Ecto neural progenitor cell (in vitro differentiated cells): ENCODE results near the gene PHLPP1.
"Not testable (repeated sequence)": the region's sequence is repeated elsewhere in the genome, so short reads cannot be mapped to it uniquely, and the experiment has no call there.

ENCODE experiments used
- DNase-seq: peaks from one replicate; pipeline ENCODE4 v3.0.0-alpha.2; 2018; ENCODE audit warnings: low spot score

PHLPP1 gene

DNA sequence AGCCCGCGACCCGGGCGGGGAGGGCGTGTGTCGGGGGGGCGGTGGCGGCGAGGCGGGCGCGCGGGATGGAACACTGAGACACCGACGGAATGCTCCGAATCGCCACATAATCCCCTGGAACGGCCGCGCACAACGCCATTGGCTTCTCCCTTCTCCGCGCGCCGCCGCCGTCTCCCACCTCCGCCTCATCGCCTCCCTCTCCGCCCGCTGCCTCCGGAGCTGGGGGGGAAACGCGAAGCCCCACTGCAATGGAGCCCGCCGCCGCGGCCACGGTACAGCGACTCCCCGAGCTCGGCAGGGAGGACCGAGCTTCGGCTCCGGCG, at the start of gene PHLPP1:
PHLPP1 (plus strand) TSS at position 106 of the 323 bp plus-strand sequence; CDS start at position 249, 143 bp downstream.
- DNase-seq: no peak

DNA sequence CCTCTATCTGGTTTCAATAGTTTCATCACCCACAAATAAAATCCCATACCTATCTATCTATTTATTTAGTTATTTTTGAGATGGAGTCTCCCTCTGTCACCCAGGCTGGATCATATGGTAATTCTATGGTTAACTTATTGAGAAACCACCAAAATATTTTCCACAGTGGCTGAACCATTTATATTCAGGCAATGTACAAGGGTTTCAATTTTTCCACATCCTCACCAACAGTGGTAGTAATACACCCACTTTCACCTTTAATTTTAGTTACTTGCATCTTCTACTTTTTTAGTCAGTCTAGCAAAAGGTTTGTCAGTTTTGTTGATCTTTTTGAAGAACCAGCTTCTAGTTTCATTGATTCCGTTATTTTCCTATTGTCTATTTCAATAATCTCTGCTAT, 46.1 kb upstream of the PHLPP1 start:
- no peak for DNase-seq

DNA sequence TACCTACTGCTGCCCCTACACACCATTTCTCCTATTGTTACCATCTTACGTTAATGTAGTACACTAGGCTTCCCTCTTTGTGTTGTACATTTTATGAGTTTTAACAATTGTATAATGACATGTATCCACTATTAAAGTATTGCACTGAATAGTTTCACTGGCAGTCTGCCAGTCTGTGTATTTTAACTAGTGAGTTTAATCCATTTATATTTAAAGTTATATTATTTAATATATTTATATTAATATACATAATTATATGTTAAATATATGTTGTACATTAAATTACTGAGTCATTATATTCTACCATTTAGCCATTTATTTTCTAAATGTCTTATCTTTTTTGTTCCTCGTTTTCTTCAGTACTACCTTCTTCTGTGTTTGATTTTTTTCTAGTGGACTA, 44.8 kb upstream of the PHLPP1 start:
- no peak for DNase-seq

DNA sequence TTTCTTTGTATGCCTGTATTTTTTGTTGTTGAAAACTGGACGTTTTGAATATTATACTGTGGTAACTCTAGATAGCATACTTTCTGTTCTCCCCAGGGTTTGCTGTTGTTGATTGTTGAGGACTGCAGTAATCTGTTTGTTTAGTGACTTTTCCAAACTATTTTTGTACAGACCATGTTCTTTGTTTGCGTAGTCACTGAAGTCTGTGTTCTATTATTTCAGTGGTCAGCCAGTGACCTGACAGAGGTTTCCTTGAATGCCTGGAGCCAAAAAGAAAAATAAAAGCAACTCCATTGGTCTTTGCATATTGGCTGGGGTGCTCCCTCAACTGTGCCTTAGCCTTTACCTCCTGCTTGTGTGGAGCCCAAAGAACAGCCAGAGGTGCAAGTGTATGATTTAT, 42.7 kb upstream of the PHLPP1 start:
- DNase-seq: no peak

DNA sequence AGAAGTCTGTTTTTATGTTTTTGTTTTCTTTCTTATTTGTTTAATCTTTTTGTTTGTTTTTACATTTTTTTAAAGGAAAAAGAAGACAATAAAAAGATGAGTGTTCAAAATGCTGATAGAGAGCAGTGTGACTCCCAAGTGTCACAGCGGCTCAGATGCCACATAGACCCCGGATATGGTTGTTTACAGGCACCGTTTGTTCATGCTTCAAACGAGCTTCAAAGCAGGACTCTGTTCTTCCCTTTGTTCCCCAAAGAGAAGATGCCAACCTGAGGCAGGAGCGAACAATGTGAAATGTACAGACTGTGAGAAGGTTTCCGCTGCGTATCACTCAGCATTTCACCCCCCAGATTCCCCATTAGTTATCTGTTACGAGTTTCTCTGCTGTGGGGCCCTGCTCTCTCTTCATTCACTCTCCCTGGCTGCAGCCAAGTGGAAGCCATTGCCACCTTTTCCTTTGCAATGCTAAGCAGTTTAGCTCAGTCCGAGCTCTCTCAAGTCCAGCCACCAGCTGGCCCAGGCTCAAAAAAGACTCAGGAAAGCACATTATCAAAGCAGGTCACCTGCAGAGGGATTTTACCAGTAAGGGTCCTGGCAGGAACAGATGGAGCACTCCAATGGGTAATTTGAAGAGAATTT, 36.4 kb upstream of the PHLPP1 start:
- DNase-seq: no peak

DNA sequence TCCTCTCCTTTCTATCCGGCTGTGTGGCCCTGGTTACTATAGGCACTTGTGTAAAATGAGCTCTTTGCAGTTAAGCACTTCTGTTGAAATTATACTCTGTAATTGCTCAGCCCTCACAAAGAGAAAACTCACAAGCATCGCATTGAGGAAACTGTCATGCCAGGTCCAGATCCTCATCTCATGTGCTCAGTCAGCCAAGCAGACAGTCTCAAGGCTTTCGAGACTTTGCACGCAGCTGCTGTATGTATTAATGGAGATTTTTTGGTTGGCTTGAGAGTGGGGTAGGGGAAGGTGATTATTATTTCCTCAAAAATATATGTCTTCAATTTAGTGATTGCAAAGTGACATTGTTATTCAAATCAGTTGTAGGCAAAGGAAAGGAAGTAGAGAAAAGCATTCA, 33.0 kb upstream of the PHLPP1 start:
- DNase-seq: no peak

DNA sequence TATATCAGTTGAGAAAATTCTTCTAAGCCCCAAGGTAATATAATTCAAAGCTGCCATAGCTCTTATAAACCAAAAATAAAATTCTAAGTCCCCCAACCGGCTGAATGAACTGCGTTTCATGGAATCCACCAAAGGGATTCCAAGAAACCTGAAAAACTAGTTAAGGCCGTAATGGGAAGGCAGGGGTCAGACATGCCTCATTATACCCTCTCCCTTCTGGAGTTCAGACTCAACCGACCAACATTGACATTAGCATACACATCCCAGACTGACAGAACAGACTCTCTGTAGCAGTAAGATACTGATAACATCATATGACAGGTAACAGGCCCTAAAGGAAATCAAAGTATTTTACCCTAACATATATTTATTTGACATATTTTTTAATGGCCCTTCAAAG, 31.4 kb upstream of the PHLPP1 start:
- DNase-seq: no peak

DNA sequence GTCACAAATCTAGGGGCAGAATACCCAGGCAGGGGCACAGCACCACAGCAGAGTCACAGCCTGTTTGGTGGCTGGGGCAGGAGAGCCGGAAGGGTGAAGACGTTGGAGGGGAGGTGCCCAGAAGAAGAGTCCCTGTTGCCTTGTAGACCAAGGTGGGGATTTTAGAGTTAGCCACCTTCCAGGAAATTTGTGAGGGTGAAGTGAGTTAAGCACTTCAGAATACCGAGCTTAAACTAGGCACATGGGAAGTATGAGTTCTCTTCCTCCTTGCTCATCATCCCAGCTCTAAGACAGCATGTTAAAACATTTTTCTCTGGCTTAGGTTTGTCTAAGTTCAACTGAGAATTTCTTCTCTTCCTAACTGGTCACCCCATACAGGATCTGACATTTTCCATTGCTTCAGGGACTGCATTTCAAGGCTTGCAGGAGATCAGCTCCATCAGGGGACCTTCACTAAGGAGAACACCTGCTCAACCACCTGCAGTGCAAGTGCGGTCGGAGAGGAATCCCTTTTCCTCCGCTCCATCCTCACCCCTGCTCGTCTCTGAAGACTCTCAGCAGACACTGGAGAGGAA, 26.5 kb upstream of the PHLPP1 start:
- no peak for DNase-seq

DNA sequence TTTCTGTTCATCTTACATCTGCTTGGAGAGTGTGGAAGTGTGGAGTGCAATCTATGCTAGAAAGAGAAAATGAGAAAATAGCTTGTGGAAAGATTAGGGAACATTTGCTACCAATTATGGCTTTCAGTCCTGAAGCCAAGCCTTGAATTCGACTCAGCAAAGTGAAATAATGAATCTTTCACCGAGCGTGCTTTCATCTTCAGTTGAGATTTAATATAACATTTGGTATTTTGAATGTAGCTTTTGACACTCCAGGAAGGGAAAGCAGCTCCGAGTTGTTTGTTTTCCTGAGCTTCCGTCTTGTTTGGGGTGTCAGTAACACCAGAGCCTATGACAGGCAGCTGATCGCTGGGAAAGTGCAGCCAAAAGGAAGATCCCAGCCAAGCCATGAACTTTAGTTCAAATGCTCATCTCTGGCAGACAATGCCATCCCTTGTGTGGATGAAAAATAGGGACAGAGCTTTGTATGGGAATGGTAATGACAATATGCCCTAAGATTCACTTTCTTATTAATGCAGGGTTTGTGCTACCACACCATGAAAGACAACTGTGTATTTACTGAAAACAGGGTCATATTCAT, 25.0 kb upstream of the PHLPP1 start:
- no peak for DNase-seq

DNA sequence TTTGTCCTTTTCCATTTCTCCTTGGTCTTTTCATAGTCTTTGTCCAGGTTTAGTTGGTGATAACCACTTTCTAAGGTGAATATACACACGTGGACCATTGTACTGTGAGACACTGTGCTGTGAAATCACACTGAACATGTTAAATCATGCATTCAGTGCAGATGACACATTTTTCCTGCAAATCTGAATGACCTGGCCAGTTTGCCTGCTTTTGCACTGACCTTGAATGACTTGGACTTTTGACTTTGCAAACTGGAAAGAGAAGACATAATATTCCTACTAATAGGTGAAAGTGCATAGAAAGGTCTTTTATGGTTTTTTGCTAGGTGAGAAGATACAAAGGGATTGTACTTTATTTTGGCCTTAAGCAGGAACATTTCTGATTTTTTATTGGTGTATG, 21.7 kb upstream of the PHLPP1 start:
- no peak for DNase-seq

DNA sequence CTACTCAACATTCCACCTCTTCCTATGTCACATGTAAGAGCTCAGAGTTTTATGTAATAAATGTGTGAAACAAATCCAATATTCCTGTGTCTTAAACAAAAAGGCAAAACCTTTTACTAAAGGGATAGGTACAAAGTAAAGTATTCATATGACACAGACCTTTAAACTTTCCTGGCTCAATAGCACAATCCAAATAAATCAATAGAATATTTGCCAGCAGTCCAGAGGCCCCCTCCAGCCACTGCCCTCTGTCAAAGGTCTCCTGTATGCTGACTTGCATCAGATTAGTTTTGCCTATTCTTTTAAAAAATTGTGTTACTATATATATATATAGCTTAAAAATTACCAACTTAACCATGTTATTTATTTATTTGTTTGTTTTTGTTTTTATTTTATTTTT, 17.7 kb upstream of the PHLPP1 start:
- DNase-seq: no peak

DNA sequence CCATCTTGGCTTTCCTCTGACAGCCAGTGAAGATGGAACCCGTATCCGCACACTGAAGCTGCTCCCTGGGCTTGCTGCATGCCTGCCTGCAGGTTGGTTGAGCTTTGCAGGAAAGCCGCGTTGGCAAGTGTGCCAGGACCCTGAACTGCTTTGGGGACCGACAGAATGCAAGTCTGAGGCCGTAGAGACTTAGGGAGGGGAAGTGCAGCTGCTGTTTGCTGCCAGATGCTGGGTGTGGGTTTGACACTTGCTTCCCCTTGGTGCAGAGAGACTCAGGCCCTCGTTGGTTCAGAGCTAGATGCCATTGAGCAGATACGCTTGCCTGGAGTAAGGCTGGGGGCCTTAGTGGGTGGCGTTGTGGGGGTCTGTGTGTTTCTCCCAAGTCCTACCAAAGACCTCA, 13.1 kb upstream of the PHLPP1 start:
- no peak for DNase-seq

DNA sequence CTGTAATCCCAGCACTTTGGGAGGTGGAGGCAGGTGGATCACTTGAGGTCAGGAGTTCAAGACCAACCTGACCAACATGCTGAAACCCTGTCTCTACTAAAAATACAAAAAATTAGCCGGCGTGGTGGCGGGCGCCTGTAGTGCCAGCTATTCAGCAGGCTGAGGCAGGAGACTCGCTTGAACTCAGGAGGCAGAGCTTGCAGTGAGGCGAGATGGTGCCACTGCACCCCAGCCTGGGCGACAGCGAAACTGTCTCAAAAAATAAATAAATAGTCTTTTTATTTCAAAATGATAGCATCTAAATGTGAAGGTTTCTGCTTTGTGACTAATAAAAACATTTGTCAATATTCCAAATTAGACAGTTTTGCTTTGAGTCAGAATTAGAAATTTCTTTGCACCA, 8.5 kb upstream of the PHLPP1 start:
- not testable (repeated sequence) for DNase-seq

DNA sequence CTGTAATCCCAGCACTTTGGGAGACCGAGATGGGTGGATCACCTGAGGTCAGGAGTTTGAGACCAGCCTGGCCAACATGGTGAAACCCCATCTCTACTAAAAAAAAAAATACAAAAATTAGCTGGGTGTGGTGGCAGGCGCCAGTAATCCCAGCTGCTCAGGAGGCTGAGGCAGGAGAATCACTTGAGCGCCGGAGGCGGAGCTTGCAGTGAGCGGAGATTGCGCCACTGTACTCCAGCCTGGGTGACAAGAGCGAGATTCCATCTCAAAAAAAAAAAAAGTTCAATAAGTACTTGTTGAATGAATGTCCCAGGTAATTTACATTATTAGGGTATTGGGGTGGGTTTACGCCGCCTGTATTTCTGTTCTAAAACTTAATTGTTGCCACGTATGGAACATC, 5.4 kb upstream of the PHLPP1 start:
- DNase-seq: not testable (repeated sequence)

DNA sequence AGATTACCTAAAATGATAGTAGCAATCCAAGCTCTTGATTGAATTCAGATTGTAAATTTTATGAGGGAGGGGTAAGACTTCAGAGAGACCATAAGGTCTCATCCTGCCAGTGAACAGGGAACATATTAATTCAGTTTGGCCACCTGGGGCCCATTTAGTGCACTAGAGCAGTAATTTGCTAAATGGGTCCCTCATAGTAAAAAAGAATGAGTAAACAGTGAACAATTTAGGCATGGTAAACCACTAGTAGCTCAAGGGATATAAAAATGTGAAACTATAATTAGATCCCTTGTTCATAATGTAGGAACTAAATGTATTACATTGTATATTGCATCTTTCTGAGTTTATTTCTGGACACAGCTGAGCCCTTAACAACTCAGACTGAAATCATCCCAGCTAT, 4.9 kb upstream of the PHLPP1 start:
- no peak for DNase-seq

DNA sequence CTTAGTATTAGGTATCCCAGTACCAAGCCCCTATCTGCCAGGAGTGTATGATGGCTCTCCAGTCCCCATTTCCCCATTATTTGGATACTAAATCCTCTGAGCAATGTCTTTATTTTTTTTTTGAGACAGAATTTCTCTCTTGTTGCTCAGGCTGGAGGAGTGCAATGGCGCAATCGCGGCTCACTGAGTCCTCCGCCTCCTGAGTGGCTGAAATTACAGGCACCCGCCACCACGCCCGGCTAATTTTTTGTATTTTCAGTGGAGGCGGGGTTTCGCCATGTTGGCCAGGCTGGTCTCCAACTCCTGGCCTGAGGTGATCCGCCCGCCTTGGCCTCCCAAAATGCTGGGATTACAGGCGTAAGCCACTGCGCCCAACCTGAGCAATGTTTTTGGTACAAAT, 3.6 kb upstream of the PHLPP1 start:
- no peak for DNase-seq

DNA sequence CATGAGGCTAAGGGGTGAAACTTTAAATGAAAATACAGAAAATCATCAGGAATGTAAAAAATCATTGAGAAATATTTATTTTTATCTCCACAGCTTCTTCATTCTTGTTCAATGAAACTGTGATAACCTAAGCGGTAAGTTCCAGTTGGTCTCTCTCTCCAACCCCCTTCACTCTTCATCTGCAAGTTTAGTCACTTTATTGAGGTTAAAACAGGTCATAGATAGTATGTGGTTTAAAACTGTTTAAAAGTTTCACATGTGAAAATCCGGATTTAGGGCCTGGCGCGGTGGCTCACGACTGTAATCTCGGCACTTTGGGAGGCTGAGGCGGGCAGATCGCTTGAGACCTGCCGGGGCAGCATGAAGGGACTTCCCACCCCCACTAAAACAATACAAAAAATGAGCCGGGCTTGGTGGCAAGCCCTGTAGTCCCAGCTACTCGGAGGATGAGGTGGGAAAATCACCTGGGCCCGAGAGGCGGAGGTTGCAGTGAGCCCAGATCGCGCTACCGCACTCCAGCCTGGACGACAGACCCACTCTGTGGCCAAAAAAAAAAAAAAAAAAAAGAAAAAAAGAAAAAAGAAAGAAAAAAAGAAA, 1.6 kb upstream of the PHLPP1 start:
- no peak for DNase-seq

DNA sequence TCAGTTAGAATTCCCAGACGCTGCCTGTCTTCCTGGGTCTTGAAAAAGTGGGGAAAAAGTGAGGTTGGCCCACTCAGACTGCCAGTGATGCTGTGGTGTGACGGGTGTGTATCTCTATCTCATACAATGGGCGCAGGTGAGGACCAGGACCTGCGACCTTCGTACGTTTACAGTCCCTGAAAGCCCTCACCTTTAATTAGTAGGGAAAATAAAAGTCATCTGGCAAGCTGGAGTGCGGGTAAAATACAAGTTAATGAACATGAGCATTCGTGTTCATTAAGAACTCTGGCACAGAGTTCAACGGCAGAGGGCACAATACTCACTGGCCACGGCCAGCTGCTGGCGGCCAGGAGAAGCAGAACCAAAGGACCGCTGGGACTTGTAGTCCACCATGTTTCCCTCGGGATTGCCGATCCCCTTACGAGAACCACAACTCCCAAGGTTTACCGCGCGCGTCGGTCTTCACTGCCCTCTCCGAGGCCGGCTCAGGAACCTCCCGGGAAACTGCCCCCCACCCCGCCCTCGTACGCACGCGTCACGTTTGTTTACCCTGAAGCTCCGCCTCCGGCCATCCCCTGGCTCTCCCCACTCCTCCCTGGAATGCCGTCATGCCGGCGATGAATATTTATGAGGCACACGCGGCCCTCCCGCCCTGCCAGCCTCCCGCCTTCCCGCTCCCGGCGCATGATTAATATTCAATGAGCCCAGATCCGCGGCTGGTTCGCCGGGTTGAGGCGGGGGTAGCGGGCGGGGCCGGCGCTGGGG, 488 bp upstream of the PHLPP1 start:
- DNase-seq: peak; percentile 100

DNA sequence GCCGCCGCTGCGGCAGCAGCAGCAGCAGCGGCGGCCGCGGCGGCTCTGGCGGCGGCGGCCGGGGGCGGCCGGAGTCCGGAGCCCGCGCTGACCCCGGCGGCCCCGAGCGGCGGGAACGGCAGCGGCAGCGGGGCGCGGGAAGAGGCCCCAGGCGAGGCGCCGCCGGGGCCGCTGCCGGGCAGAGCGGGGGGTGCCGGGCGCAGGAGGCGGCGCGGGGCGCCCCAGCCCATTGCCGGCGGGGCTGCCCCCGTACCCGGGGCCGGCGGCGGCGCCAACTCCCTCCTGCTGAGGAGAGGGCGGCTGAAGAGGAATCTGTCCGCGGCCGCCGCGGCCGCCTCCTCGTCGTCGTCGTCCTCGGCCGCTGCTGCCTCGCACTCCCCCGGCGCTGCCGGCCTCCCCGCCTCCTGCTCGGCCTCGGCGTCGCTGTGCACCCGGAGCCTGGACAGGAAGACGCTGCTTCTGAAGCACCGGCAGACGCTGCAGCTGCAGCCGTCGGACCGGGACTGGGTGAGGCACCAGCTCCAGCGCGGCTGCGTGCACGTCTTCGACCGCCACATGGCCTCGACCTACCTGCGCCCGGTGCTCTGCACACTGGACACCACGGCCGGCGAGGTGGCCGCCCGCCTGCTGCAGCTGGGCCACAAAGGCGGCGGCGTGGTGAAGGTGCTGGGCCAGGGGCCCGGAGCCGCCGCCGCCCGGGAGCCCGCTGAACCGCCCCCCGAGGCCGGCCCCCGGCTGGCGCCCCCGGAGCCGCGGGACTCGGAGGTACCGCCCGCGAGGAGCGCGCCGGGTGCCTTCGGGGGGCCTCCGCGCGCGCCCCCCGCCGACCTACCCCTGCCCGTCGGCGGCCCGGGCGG, 646 bp downstream of the PHLPP1 start:
- DNase-seq: peak; percentile 74

DNA sequence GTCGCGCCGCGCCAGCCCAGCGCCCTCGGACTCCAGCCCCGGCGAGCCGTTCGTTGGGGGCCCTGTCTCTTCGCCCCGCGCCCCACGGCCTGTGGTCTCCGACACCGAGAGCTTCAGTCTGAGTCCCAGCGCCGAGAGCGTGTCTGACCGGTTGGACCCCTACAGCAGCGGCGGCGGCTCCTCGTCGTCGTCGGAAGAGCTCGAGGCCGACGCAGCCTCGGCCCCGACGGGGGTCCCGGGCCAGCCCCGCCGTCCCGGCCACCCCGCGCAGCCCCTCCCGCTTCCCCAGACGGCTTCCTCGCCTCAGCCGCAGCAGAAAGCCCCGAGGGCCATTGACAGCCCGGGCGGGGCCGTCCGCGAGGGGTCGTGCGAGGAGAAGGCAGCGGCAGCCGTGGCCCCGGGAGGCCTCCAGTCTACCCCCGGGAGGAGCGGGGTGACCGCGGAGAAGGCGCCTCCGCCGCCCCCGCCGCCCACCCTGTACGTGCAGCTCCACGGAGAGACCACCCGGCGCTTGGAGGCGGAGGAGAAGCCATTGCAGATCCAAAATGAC, 1.4 kb downstream of the PHLPP1 start:
- DNase-seq: peak; percentile 83

DNA sequence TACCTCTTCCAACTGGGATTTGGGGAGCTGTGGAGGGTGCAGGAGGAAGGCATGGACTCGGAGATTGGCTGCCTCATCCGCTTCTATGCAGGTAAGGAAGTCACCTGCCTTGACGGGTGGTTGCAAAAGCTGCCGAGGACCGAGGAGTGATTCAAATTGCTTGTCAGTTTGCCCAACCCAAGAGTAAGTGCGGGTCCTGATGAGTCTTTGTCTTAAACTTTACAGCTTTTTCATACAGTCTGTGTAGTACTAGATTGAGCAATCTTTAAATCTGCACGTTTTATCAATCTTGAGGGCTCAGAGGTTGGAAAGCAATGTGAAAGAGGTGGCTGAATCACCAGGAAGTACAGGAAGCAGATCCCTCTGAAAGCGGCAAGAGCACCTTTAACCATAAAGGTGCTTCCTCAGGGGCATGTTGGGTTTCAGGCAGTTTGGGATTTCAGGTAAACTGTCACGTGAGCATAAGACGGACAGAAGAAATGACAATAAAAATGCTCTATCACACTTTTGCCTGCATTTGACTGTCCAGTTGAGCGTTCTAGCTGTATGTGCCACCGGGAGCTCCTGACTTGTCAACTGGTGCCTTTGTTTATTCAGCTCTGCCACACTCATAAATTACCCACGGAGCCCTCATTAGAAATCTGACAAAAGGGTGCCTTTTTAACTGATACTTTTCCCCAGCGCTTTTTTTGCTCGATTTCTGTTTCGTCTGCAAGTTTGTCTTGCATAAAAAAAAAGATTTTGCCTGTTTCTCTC, 2.0 kb downstream of the PHLPP1 start:
- DNase-seq: no peak
